ENCODE measurements around the gene SMCO3. TPM values are rescaled to one million over a fixed set of nuclear protein-coding genes. Genes with fewer than 3 reads are reported as not detected.
A peak's percentile ranks its signal among the peaks of the same experiment; 100 is the strongest.

Gene SMCO3
- polyA plus RNA-seq, 1 of the 3 experiments (the other 2 are of a cell fraction): 0.03 TPM

DNA sequence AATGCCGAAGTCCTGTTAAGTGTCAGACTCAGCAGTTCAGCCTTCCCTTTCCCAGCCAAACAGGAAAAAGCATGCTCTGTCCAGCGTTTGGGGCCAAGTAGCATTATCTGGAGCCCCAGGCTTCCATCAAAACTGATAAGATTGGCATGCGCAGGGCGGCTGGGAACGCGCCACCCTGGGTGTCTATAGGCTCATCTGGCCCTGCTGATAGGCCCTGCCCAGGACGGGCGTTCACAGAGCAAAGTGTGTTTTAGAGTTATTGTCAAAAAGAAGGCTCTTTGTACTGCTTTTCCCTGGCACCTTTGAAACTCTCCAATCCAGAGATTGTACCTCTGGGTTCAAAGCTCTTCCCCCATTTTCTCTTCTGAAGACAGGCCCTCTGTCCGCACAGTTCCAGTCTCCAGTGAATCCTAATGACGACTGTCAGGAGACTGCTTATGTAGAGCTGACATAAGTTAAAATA, 29.5 kb upstream of the SMCO3 start, which contains the start of gene ART4:
TSS of gene ART4 (minus strand) at position 102 of the 463 bp plus-strand sequence. CDS start 413 bp downstream, outside the sequence.
- Histone ChIP-seq H3K27me3 (ENCODE audit: insufficient read depth) (no peaks in the 10 kb centered on the region), H3K9me2 (no peaks in the 10 kb centered on the region), H3F3A (replicated peaks; ENCODE audit: insufficient read depth) (no peaks in the 10 kb centered on the region), H2AFZ (ENCODE audit: low read depth) (no peak within 1 kb of the TSS), H3K4me3 (ENCODE audit: low read depth in 2 of 2, low read length in 1 of 2) (no peak within 1 kb of the TSS), H4K20me1 (ENCODE audit: insufficient read depth) (no peaks in the 10 kb centered on the region), H3K4me1 (ENCODE audit: control insufficient read depth in 1 of 2, insufficient read depth in 2 of 2, low read depth in 1 of 2, low read length in 1 of 2) (peaks cover 7 to 11% of the 10 kb centered on the region in 2 experiments; a peak in 3 of 4 replicates), H3K27ac (ENCODE audit: low read depth in 2 of 2, low read length in 1 of 2) (peak within 1 kb of the TSS; percentile 43 to 60; a peak in 3 of 4 replicates), H3K36me3 (replicated peaks in 1 of 2; ENCODE audit: control insufficient read depth in 1 of 2, insufficient read depth in 2 of 2, low read length in 1 of 2) (no peaks in the 10 kb centered on the region), H3K79me2 (ENCODE audit: insufficient read depth) (no peaks in the 10 kb centered on the region), H3K9me3 (no peaks in the 10 kb centered on the region), H3K4me2 (no peak within 1 kb of the TSS; the same call in 1 of the 2 replicates), H3K9ac (no peak within 1 kb of the TSS)
- 79% methylated on average over 8 of the region's 10 CpGs for WGBS (ENCODE audit: low lambda C conversion rate)
- ChIA-PET CTCF (interaction anchor here (6.5 kb wide), 1 partner anchor 152 kb away, joined by 43 read pairs; no protein-coding TSS in a partner anchor), POLR2A (no interaction called here)
- TF ChIP-seq, protein P1, sequence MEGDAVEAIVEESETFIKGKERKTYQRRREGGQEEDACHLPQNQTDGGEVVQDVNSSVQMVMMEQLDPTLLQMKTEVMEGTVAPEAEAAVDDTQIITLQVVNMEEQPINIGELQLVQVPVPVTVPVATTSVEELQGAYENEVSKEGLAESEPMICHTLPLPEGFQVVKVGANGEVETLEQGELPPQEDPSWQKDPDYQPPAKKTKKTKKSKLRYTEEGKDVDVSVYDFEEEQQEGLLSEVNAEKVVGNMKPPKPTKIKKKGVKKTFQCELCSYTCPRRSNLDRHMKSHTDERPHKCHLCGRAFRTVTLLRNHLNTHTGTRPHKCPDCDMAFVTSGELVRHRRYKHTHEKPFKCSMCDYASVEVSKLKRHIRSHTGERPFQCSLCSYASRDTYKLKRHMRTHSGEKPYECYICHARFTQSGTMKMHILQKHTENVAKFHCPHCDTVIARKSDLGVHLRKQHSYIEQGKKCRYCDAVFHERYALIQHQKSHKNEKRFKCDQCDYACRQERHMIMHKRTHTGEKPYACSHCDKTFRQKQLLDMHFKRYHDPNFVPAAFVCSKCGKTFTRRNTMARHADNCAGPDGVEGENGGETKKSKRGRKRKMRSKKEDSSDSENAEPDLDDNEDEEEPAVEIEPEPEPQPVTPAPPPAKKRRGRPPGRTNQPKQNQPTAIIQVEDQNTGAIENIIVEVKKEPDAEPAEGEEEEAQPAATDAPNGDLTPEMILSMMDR (IDR thresholded peaks at IDR 0.05): no peak
- TF ChIP-seq TAF1 (IDR thresholded peaks at IDR 0.05; ENCODE audit: borderline replicate concordance, low read depth, low read length) (no peak), CHD2 (IDR thresholded peaks at IDR 0.05; ENCODE audit: low read length, partially characterized antibody) (no peak)
- TF ChIP-seq, protein P2, sequence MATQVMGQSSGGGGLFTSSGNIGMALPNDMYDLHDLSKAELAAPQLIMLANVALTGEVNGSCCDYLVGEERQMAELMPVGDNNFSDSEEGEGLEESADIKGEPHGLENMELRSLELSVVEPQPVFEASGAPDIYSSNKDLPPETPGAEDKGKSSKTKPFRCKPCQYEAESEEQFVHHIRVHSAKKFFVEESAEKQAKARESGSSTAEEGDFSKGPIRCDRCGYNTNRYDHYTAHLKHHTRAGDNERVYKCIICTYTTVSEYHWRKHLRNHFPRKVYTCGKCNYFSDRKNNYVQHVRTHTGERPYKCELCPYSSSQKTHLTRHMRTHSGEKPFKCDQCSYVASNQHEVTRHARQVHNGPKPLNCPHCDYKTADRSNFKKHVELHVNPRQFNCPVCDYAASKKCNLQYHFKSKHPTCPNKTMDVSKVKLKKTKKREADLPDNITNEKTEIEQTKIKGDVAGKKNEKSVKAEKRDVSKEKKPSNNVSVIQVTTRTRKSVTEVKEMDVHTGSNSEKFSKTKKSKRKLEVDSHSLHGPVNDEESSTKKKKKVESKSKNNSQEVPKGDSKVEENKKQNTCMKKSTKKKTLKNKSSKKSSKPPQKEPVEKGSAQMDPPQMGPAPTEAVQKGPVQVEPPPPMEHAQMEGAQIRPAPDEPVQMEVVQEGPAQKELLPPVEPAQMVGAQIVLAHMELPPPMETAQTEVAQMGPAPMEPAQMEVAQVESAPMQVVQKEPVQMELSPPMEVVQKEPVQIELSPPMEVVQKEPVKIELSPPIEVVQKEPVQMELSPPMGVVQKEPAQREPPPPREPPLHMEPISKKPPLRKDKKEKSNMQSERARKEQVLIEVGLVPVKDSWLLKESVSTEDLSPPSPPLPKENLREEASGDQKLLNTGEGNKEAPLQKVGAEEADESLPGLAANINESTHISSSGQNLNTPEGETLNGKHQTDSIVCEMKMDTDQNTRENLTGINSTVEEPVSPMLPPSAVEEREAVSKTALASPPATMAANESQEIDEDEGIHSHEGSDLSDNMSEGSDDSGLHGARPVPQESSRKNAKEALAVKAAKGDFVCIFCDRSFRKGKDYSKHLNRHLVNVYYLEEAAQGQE (IDR thresholded peaks at IDR 0.05; ENCODE audit: low read depth, low read length): peak; percentile 72; the same call in 1 of the 2 replicates
- DNase-seq: peak; percentile 9

DNA sequence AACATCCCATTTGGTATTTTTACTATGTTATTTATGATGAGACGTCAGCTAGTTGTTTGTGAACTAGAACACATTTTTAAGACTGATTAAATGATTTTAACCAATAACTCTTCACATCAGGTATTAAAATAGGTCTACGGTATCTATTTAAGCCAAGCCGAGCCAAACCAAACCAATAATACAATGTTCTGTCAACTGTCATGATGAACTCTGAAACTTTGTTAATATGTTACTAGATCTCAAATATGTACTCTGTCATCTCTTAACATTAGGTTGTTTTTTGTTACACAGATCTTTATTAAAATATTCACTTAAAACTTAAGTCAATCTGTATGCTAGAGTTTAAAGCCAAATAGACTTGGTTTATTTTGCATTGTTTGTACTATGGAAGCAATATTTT, 28.3 kb upstream of the SMCO3 start:
- TF ChIP-seq, protein P3, sequence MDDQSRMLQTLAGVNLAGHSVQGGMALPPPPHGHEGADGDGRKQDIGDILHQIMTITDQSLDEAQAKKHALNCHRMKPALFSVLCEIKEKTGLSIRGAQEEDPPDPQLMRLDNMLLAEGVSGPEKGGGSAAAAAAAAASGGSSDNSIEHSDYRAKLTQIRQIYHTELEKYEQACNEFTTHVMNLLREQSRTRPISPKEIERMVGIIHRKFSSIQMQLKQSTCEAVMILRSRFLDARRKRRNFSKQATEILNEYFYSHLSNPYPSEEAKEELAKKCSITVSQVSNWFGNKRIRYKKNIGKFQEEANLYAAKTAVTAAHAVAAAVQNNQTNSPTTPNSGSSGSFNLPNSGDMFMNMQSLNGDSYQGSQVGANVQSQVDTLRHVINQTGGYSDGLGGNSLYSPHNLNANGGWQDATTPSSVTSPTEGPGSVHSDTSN (IDR thresholded peaks at IDR 0.05): no peak
- TF ChIP-seq ELF1 (IDR thresholded peaks at IDR 0.05) (no peak), SIN3A (IDR thresholded peaks at IDR 0.05; ENCODE audit: borderline replicate concordance, low read depth, low read length) (no peak), MXI1 (IDR thresholded peaks at IDR 0.05; ENCODE audit: low read depth, low read length) (no peak), TCF12 (IDR thresholded peaks at IDR 0.05) (no peak), NRF1 (IDR thresholded peaks at IDR 0.05; ENCODE audit: low read depth, low read length) (no peak)
- H3F3A ChIP-seq (replicated peaks; ENCODE audit: insufficient read depth): peaks cover 9% of the 10 kb centered on the region
- no peak for DNase-seq
- H2AFZ ChIP-seq (ENCODE audit: low read depth): no peak overlapping the region
- peak overlapping the region; percentile 20; the same call in 1 of the 2 replicates for H3K4me2 ChIP-seq
- H3K36me3 ChIP-seq (replicated peaks in 1 of 2; ENCODE audit: control insufficient read depth in 1 of 2, insufficient read depth in 2 of 2, low read length in 1 of 2): no peaks in the 10 kb centered on the region
- H3K4me1 ChIP-seq (ENCODE audit: control insufficient read depth in 1 of 2, insufficient read depth in 2 of 2, low read depth in 1 of 2, low read length in 1 of 2): peaks cover 7 to 10% of the 10 kb centered on the region in 2 experiments; a peak in 3 of 4 replicates
- H3K27ac ChIP-seq (ENCODE audit: low read depth in 2 of 2, low read length in 1 of 2): peak overlapping the region; percentile 43 to 60; a peak in 3 of 4 replicates
- H4K20me1 ChIP-seq (ENCODE audit: insufficient read depth): no peaks in the 10 kb centered on the region
- WGBS (ENCODE audit: low lambda C conversion rate): 69% methylated on average over 3 of the region's 3 CpGs
- H3K4me3 ChIP-seq (ENCODE audit: low read depth in 2 of 2, low read length in 1 of 2): no peak overlapping the region
- H3K27me3 ChIP-seq (ENCODE audit: insufficient read depth): no peaks in the 10 kb centered on the region
- H3K79me2 ChIP-seq (ENCODE audit: insufficient read depth): no peaks in the 10 kb centered on the region
- ChIA-PET POLR2A (no interaction called here), CTCF (no interaction called here)
- no peak overlapping the region for H3K9ac ChIP-seq
- no peaks in the 10 kb centered on the region for H3K9me3 ChIP-seq
- H3K9me2 ChIP-seq: no peaks in the 10 kb centered on the region

Measured in SK-N-SH (cell line).